Occipital lobe (tissue), 2 donors: ENCODE measurements around the gene CMTM5. TPM values are rescaled to one million over a fixed set of nuclear protein-coding genes. Genes with fewer than 3 reads are reported as not detected.
"Not testable (repeated sequence)": the region's sequence is repeated elsewhere in the genome, so short reads cannot be mapped to it uniquely, and the experiment has no call there.

Source experiments
- DNase-seq: peaks from one replicate; lab custom pipeline; 2025; lab: John Stamatoyannopoulos, UW
- total RNA-seq: library from RNA; depleted of rRNA; stranded (reverse); fragments of >200 nt; gene quantifications from one replicate; pipeline ENCODE4 v1.2.3, GENCODE V29; 2014

The CMTM5 gene
- total RNA-seq, 1 donor from 2014 or later: 0.62 TPM

GRCh38 chr14:23398348-23398747 is 21.5 kb downstream of the CMTM5 start:
- no peak for DNase-seq

GRCh38 chr14:23399136-23399535 is 22.3 kb downstream of the CMTM5 start:
- no peak for DNase-seq

- DNase-seq: no peak
Observed at GRCh38 chr14:23399591-23399990, 22.7 kb downstream of the CMTM5 start.

GRCh38 chr14:23400496-23401149 is 23.8 kb downstream of the CMTM5 start:
- not testable (repeated sequence) for DNase-seq

- DNase-seq: no peak
Observed at GRCh38 chr14:23401291-23401690, 24.4 kb downstream of the CMTM5 start.

GRCh38 chr14:23402296-23403138 is 25.7 kb downstream of the CMTM5 start:
- no peak for DNase-seq

GRCh38 chr14:23403139-23403438 is 26.2 kb downstream of the CMTM5 start:
- DNase-seq: no peak

GRCh38 chr14:23403908-23404307 is 27.1 kb downstream of the CMTM5 start:
- no peak for DNase-seq

GRCh38 chr14:23404331-23404900 is 27.6 kb downstream of the CMTM5 start:
- DNase-seq: no peak

- DNase-seq: no peak
Observed at GRCh38 chr14:23405096-23405495, 28.2 kb downstream of the CMTM5 start.

- no peak for DNase-seq
Observed at GRCh38 chr14:23405516-23406025, 28.7 kb downstream of the CMTM5 start.

GRCh38 chr14:23406244-23406643 is 29.4 kb downstream of the CMTM5 start:
- no peak for DNase-seq

- DNase-seq: no peak
Observed at GRCh38 chr14:23406725-23407355, 30.0 kb downstream of the CMTM5 start.

- no peak for DNase-seq
Observed at GRCh38 chr14:23407516-23408306, 30.9 kb downstream of the CMTM5 start, which contains the start of gene MYH6. TSS of gene MYH6 (minus strand) at chr14:23408273. CDS start at chr14:23407223, 1,050 bp downstream.

- DNase-seq: no peak
Observed at GRCh38 chr14:23408307-23408630, 31.4 kb downstream of the CMTM5 start.

- no peak for DNase-seq
Observed at GRCh38 chr14:23409475-23409874, 32.6 kb downstream of the CMTM5 start.

GRCh38 chr14:23409966-23410635 is 33.3 kb downstream of the CMTM5 start:
- DNase-seq: no peak

- DNase-seq: no peak
Observed at GRCh38 chr14:23411563-23412525, 35.0 kb downstream of the CMTM5 start.

GRCh38 chr14:23413681-23414080 is 36.8 kb downstream of the CMTM5 start:
- no peak for DNase-seq

- DNase-seq: no peak
Observed at GRCh38 chr14:23414254-23414653, 37.4 kb downstream of the CMTM5 start.
